HG03196 (cell line): ENCODE measurements around the gene MVK.

Experiments
- ATAC-seq: cut with Tn5 transposase; IDR thresholded peaks from one replicate; pipeline ENCODE4 v1.9.1; 2021; ENCODE audit not compliant: unreplicated experiment

The MVK gene

GRCh38 chr12:109605599-109606228 is 32.1 kb downstream of the MVK start:
- no peak for ATAC-seq

GRCh38 chr12:109606320-109607028 is 32.9 kb downstream of the MVK start:
- no peak for ATAC-seq

DNA sequence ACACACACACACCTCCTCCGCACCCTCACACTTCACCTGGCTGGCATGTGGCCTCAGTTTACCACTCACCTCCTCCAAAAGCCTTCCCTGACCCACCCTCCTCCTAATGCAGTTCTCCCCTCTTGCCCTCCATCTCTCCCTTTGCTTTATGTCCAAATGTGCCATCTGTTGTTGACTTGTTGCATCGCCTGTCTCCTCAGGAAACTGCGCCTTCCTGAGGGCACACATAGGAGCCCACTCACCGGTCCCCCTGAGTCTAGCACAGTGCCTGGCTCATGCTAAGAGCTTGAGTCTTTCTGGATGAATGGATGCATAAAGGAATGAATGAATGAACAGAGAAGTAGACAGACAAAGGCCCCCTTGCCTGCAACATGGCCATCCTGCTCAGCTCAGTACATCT is 34.0 kb downstream of the MVK start:
- no peak for ATAC-seq

- ATAC-seq = no peak
Observed at GRCh38 chr12:109608270-109608669, 34.7 kb downstream of the MVK start.

DNA sequence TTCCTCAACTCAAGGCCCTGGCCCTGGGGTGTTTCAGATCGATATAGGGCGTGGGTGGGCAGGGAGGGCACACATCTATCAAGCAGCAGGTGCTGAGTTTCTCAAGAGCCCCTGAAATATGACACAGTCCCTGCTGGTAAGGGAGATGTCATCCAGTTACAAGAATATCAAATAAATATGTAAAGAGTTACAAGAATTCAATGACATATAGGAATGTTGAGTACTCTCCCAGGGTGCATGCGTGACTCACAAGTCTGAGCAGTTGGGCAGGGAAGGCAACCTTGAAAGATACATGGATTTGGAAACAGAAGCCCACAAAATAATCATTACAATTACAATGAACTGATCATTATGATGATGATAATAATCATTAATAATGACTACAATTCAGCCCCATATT is 35.2 kb downstream of the MVK start:
- no peak for ATAC-seq

GRCh38 chr12:109609342-109609741 is 35.7 kb downstream of the MVK start:
- ATAC-seq = no peak

GRCh38 chr12:109610523-109610922 is 36.9 kb downstream of the MVK start:
- no peak for ATAC-seq

GRCh38 chr12:109611223-109611622 is 37.6 kb downstream of the MVK start:
- ATAC-seq = no peak

- no peak for ATAC-seq
Observed at GRCh38 chr12:109612003-109612402, 38.4 kb downstream of the MVK start.

DNA sequence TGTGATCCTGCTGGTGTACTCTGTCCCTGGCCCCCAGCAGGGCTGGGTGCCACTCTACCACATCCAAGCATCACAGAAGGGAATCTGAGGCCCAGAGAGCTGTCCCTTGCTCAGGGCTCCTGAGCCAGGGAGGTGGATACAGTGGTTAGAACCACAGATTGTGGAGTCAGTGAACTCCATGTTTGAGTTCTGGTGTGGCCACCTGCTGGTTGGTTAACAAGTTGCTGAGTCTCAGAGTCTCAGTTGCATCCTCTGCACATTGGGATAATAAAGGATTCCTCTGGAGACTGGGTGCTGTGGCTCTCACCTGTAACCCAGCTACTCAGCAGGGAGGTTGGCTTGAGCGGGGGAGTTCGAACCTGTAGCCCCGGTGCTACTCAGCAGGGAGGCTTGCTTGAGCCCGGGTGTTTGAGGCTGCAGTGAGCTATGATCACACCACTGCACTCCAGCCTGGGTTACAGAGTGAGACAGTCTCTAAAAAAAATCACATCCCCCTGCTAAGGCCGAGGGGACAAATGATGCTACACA is 39.4 kb downstream of the MVK start:
- ATAC-seq = no peak

DNA sequence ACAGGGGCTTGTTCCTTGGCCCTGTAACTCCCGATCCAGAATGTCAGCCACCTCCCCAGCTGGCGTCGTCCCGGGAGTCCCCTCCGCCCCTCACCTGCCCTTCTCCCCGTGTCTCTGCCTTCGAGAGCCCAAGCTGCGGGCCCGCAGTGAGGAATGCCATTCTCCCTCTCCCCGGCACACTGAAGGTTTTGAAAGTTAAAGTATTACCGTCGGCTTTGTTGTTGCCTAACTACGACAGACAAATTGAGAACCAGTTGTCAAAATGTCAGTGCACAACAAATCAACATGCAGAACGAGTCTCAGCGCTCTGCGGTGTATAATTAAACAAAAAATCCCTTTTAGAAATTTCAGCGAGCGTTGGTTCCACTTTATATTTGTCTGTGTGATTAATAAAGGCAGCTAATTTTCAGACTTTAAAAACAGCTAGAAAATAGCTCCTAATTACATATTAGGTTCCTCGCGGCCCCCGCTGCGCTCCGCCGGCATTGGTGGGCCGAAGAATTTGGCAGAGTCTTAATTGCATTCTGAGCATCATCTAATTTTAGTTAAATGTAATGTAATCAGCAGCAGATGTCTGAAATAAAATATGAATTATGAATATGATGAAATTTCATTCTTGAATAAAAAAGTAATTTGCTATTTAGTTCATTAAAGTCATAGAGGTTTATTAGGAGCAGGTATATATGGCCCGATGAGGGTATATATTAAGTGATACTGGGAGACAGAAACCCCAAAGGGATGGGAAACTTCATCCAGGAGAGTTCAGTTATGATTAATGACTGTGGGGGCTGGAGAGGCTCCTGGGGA is 40.3 kb downstream of the MVK start:
- no peak for ATAC-seq

DNA sequence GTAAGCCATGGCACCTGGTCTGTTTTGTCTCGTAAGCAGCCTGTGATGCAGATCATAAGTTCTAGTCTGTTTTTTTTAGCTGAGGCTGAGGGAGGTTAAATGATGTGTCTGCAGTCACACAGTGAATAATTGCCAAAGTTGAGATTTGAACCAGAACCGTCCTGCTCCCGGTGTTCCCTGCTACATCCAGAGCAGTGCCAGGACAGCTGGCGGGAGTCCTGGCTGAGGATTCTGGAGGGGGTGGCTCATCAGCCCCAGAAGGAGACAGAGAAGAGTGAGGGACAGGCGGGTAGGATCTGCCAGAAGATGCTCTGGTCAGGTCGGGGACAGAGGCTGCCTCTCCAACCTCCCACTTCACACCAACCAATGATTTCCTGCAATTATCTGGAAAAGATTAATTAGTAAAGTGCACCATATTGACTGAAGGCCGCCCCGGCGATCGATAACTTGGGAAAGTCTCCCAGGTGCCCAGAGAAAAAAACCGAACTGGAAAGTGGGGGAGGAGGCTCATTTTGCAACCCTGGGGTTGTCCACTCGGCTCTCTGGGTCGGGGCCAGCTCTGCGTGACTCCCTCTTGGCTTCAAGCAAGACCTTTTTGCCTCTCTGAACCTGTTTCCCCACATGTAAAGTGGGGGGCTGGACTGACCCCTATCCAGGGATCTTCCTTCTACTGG is 42.1 kb downstream of the MVK start:
- ATAC-seq = no peak

DNA sequence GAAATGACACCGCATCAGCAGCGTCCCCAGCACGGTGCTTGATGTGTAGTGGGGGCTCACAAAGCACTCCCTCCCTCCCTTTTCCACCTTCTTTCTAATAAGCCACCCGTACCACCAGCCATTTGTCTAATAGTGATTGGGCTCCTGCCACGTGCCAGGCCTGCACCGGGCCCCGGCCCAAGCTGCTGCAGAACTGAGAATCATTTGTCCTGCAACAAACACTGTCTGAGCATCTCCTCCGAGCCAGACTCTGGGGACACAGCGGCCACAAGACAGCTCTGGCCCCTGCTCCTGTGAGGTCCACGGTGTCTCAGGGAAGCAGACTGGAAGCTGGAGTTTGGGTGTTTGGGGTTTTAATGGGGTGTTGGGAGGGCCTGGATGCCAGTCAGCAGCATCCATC is 43.9 kb downstream of the MVK start:
- ATAC-seq = no peak

- no peak for ATAC-seq
Observed at GRCh38 chr12:109618082-109618481, 44.5 kb downstream of the MVK start.

DNA sequence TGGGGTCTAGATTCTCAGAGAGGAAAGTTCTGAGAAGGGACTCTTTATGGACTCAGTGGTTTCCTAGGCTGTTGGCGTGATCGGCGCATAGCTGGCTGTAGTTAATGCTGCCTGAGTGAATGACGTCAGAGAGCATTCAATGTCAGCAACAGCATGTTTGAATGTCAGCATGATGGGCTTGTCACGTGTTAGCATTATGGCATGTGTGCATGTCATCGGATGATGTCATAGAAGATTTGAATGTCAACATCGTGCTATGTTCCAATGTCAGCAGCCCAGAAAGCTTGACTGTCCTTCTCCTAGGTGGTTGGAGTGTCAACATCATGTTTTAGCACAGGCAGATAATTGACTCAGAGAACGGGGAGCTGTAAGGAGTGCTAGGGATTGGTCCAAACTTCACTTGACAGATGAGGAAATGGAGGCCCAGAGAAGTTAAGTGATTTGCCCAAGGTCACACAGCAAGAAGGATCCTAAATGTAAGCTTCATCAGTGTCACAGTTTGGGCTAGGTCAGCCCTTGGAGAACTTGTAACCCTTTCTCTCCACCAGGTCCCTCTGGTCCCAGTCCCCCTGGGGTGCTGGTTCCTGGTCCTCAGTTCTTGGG is 45.5 kb downstream of the MVK start:
- no peak for ATAC-seq

- ATAC-seq = no peak
Observed at GRCh38 chr12:109621211-109621694, 47.7 kb downstream of the MVK start.

- ATAC-seq = no peak
Observed at GRCh38 chr12:109621901-109622364, 48.3 kb downstream of the MVK start.

- ATAC-seq = no peak
Observed at GRCh38 chr12:109624467-109624866, 50.9 kb downstream of the MVK start.

- no peak for ATAC-seq
Observed at GRCh38 chr12:109625131-109625559, 51.6 kb downstream of the MVK start.

GRCh38 chr12:109625749-109626377 is 52.3 kb downstream of the MVK start:
- no peak for ATAC-seq
